HG02623 (cell line): ENCODE measurements around the gene PSMB11.

Experiments
- ATAC-seq: cut with Tn5 transposase; IDR thresholded peaks from one replicate; pipeline ENCODE4 v1.9.1; 2021; ENCODE audit warnings: moderate library complexity; ENCODE audit not compliant: unreplicated experiment

Gene PSMB11

DNA sequence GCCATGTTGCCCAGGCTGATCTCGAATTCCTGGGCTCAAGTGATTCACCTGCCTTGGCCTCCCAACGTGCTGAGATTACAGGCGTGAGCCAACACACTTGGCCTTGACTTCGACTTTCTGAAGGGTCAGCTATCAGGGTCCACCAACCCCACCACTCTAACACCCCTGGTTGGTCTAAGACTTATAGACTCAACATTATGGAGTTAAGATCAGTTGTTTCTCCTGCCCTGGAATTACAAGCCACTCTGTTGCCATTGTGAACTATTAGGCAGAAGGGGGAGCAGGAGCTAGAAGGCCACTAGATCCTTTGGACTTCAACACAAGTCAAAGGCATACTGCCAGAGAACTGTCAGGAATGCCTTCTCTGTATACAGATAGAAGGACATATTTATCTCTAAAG is 1.9 kb upstream of the PSMB11 start:
- ATAC-seq, result no peak

- ATAC-seq, result no peak
Measured at GRCh38 chr14:23041729-23042128, 283 bp upstream of the PSMB11 start.

DNA sequence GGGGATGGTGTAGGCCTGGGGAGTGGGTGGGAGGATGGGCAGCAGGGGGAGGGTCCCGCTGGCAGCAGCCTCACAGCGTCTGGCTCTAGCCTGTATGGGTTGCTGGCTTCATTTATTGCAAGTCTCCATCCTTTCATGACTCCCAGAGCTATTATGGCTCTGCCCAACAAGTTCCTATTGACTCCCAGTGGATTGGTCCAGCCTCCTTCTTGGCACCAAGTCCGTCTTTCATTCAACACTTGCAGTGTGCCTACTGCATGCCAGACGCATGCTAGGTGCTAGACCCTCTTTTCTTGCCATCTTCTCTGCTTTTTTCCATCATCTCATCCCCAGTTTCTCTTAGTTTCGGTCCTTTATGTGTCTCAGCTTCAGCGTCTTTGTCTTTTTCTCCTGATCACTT is 1.1 kb downstream of the PSMB11 start:
- ATAC-seq, result no peak

DNA sequence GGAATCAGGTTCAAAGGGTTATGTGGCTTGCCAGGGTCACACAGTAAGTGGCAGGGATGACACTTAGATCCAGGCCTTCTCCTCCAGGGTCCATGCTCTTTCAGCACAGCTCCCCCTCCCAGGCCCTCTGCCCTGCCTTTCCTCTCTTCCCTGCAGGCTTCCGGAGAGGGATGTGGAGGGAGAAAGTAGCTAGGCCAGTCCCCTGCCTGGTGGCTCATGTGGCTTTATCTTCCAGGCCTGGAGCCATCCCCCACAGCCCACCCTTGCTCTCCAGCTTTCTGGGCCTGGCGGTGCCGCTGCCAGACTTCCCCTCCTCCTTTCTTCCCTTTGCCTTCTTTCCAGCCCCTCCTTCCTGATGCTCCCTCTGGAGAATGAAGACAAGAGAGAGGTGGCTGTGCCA is 1.7 kb downstream of the PSMB11 start:
- ATAC-seq, result no peak

DNA sequence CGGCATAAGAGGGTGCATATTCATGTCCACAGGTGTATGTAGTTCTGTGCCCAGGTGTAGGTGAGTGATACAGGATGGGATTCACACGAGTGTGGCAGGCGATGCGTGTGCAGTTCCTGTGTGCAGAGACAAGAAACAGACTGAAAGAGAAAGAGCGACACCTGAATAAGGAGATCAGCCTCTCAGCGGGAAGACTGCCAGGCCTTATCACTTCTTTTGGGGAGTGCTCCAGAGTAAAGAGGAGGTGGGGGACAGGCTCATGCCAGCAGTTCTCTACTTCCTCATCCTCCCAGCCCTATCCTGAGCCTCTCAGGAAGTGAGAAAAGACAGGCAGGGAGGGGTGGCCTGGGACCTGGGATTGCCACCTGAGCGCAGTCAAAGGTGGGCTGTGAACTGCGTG is 2.8 kb downstream of the PSMB11 start:
- no peak for ATAC-seq

DNA sequence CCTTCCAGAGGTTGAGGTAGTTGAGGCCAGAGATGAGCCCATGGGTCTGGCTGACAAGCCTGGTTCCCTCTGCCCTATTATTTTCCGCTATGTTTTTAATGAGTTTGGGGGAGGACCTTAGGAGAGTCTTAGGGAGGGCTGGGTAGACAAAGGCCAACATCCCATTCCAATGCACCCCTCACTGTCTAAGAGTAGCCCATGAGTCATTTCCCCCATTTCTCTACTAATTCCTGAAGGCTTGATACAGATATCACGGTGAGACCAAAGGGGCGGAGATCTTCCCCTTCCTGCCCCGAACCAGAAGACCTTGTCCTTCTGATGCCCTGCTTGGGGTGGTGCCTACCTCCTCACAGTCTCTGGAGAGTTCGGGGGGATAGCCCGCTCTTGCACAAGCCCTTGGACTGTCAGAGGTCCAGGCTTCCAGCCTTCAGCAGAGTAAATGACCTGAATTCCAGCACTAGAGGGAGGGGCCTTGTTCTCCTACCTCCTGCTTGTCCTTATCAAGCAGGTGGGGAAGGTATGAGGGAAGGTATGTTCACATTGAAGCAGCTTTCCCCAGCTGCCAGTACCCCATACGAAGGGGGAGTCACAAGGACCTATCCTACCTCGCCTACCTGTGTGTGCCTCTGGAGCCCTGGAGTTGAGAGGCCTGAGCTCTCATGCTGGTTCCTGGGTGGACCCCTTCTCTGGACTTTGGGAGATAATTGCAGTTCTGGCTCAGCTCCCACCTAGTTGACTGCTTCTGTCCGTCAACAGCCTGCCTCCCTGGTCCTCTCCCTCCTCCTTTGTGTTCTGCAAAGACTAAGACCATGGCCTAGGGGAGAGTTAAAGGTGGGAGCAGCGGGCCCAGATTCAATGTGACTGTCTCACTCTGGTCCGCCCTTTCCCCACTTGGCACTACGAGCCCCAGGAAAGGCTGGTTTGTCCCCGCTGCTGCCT is 3.7 kb downstream of the PSMB11 start:
- ATAC-seq, result no peak

GRCh38 chr14:23047034-23047634 is 5.1 kb downstream of the PSMB11 start:
- ATAC-seq, result no peak

GRCh38 chr14:23047751-23048693 is 6.0 kb downstream of the PSMB11 start:
- ATAC-seq, result no peak

GRCh38 chr14:23049011-23049410 is 7.0 kb downstream of the PSMB11 start:
- ATAC-seq, result no peak

DNA sequence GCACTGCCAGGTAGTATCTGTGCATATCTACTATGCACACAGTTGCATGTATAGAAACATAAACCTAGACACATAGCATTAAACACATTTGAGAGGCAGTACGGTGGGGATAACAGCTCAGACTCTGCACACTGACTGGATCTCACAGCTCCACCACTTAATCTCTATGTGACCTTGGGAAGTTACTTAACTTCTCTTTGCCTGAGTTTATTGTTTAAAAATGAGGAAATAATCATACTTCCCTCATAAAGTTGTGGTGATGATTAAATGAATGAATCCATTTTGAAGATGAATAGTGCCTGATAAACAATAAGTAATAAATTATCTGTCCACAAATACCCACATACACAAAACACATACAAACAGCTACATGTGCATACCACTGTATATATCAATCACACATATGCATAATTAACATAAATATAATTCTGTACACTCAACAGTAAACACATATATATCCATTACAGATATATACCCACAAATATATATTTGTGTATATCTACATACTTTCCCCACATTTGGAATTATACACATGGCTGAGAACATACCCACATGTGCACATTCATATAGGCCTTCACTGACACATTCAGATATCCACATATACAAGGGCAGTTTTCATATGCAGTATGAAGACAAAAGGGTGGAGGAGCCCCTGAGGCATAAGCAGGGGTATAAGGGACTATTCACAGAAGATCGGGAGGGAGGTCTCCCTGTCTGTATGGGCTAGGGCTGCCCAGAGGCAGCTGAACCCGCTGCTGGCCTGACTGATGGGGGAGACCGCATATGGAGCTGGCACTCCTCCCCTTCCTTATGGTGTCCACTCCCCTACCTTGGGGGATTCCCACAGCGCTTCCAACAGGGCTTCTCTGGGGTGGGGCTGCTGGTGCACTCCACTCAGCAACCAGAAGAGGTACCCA is 9.4 kb downstream of the PSMB11 start:
- ATAC-seq, result no peak

DNA sequence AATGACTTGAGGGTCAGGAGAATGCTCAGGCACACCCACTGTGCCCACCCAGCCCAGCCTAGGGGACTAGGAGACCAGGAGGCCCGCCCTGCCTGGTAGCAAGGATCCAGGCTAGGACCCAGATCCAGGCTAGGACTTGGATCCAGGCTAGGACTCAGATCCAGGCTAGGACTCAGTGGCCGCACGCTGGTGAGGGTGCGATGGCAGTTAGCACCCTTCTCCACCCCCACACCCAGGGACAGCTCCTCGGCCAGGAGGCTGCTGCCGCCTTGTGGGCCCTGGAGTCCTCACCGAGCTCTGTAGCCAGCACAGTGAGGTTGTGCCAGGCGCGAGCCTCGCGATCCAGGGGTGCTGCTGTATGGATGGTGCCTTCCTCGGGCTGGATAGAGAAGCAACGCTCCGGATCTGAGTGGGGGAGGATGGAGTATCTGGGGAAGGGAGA is 10.2 kb downstream of the PSMB11 start:
- ATAC-seq, result no peak

GRCh38 chr14:23052671-23053070 is 10.7 kb downstream of the PSMB11 start:
- no peak for ATAC-seq

- no peak for ATAC-seq
Measured at GRCh38 chr14:23053426-23053825, 11.4 kb downstream of the PSMB11 start.

- ATAC-seq, result no peak
Measured at GRCh38 chr14:23054000-23054811, 12.2 kb downstream of the PSMB11 start.

GRCh38 chr14:23055147-23055550 is 13.1 kb downstream of the PSMB11 start:
- no peak for ATAC-seq

GRCh38 chr14:23055621-23056144 is 13.7 kb downstream of the PSMB11 start:
- no peak for ATAC-seq

DNA sequence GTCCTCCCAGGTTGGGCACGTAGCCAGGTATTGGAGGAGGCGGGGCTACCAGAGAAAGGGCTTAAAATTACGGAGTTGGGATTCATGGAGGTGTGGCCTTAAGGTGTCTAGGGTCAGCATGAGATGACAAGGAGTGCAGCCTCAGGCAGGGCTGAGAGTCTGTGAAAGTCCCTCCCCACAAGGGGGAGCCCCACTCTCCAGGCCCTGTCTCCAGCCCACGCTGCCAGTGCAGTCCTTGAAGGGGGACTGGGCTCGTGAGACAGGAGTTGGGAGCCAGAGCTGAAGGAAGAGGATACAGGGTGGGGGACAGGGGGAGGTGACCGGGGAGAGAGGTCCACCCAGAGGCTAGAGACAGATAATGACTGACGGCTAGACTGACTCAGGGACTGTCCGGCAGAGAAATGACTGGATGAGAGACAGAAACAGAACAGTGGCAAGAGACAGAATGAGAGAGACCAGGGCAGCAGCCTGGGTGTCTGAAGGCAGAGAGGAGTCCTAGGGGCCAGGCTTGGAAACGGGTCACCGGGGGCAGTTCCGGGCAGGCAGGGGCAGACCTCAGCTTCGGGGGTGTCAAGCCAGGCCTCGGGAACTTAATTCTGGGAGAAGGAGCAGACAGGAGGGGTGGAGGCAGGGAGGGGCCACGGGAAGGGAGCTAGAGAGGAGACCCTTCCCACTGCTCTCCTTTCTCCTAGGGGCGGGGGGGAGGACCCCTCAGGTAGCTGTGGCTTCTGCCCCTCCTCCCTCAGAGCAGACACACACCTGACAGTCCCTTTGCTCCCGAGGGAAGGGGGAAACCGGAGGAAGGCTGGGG is 14.3 kb downstream of the PSMB11 start:
- ATAC-seq, result peak; percentile 49
